Stimulated activated CD8-positive, alpha-beta memory T cell treated with anti-CD3 and anti-CD28 coated beads, Interleukin-4, amount 100 ng/mL, for 24 hours (primary cell): ENCODE results near the gene SLC35F3.
"Not testable (repeated sequence)": the region's sequence is repeated elsewhere in the genome, so short reads cannot be mapped to it uniquely, and the experiment has no call there.

Experiments
- DNase-seq: peaks from one replicate; pipeline ENCODE4 v3.0.0-alpha.2; 2020; ENCODE audit warnings: low read depth

The SLC35F3 gene

DNA sequence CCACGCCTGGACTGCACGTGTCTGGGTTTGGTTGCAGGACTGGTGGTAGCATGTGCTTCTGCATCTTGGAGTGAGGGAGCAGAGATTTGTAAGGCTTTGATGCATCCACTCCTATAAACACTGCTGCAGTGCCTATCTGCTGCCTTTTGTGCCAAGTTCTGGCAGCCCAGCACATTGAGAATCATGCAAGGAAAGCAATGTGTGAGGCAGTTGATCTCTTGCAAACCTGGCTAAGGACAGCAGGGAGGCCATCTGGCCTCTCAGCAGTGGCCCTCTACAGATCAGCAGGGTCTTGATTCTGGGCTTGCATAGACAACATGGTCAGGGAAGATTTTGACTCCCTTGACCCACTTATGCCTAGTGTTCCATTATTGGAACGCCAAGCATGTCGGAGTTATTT, 387.5 kb downstream of the SLC35F3 start:
- DNase-seq = no peak

DNA sequence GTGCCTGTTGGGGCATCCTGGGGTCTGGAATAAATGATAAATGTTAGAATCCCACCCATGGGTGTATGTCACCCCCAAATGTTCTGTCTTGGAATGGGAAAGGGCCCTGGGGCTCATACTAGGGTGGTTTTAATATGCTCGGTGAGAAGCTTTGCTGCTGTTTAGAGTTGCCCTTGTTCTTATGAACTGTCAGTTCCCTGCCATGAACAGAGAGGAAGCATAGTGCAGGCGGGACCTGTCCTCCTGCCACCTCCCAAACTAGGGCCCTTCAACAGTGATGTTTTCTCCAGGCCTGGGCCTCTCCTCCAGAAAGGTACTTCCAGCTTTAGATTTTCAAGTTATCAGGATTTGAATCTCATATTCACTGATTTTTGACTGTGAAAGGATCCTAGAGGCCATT, 388.1 kb downstream of the SLC35F3 start:
- DNase-seq = no peak

DNA sequence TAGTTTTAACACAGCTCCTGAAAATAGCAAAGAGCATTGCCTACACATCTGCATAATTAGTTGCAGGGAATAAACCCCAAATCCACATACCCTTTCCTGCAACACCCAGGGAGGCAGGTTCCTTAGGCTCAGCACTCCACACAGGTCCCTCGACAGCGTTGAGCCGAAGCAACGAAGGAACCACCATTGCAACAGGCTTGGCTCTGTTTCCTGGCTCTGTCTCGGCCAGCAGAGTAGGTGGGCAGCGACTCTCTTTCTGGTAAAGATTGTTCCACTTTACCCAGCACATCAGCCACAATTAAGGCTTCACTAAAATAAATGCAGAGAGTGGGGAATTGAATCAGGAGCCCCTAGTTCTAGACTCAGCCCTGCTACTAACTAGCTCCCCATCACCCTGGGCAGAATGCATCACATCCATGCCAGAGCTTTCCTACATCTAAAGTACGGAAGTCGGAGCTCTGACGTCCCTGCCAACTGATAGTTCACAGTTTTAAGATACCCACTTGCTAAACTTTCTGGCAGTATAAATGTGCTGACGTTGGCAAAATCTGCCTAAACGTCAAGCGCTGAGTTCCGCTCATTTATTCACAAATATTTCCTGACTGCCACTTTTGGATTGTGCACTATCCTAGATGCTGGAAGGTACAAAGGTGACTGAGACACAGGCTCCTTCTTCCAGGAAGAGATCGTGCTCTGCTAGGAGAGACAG, 389.8 kb downstream of the SLC35F3 start:
- no peak for DNase-seq

DNA sequence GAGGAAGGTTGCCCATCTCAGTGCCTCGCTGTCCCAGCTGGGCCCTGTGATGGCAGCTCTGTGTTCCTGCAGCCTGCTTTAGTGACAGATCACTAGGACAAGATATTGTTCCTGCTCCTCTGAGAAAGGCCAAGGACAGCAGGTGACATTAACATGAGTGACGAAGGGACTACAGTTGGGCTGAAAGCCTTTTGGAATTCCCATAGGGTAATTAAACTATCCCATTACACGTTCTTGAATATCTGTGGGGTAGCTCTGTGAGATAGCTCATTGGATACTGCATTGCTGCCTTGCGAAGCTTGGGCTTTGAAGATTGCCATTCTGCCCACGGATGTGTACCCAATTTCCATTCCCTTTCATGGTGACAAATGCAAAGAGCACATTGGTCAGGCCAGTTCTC, 390.6 kb downstream of the SLC35F3 start:
- DNase-seq = no peak

DNA sequence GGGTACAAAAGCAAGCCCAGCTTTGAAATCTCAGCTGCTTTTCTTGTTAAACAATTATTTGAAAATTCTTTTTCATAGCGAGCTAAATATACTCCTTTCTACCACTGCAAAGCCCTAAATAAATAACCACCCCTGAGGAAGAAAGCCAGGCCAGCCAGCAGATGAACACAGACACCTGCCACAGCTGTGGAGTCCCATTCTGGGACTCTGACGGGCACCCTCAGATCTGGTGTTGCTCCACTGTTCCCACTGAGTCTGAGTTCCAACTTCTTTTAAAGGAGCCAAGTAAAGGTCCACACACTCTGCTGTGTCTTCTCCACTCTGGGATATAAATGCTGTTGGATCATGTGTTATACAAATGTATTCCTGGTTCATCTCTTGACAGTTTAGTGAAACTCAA, 391.1 kb downstream of the SLC35F3 start:
- DNase-seq = no peak

DNA sequence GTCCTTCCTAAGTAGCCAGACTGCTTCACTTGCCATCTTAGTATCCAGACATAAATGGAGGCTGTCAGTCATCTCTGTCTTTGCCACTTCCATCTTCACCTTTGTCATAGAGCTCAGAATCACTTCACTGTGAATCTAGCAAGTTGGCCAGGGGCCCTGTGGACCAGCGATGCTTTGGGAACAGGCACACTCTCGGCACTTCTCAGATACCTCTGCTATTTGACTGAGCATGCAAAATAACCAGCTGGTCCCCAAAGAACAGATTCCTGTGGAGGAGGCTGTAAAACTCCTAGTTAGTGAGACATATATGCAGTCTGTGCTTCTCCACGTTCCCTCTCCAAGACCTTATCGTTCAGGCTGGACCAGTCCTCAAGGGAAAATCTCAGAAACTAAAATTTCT, 392.0 kb downstream of the SLC35F3 start:
- DNase-seq = no peak

DNA sequence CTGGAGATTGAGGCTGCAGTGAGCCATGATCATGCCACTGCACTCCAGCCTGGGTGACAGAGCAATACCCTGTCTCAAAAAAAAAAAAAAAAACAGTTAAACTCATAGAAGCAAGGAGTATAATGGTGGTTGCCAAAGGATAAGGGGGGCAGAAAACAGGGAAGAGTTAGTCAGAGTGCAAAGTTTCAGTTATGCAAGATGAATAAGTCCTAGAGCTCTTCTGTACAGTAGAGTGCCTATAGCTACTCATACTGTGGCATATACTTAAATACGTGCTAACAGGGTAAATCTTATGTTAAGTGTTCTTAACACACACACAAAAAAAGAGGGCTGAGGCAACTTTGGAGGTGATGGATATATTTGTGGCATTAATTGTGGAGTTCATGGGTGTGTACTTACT, 393.2 kb downstream of the SLC35F3 start:
- no peak for DNase-seq

DNA sequence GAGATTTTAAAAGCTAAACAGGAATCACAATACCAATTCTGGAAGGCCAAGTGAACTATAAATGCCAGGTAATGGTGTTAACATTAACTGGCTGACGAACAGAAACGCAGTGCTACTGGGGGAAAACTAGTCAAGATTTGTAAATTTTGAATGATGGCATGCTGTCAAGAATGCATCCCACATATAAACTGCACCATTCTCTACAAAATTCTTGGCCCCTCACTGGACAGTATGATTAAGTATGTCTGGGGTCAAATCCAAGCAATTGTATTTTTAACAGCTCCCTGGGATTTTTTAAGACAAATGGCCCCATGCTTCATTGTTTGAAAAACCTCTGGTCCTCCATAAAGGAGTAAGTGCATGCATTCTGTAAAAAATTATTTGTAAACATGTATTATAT, 395.6 kb downstream of the SLC35F3 start:
- DNase-seq = no peak

DNA sequence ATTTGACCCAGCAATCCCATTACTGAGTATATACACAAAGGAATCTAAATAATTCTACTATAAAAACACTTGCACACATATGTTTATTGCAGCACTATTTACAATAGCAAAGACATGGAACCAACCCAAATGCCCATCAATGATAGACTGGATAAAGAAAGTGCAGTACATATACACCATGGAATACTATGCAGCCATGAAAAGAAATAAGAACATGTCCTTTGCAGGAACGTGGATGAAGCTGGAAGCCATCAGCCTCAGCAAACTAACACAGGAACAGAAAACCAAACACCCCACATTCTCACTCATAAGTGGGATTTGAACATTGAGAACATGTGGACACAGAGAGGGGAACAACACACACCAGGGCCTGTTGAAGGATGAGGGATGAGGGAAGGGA, 397.2 kb downstream of the SLC35F3 start:
- DNase-seq = not testable (repeated sequence)

DNA sequence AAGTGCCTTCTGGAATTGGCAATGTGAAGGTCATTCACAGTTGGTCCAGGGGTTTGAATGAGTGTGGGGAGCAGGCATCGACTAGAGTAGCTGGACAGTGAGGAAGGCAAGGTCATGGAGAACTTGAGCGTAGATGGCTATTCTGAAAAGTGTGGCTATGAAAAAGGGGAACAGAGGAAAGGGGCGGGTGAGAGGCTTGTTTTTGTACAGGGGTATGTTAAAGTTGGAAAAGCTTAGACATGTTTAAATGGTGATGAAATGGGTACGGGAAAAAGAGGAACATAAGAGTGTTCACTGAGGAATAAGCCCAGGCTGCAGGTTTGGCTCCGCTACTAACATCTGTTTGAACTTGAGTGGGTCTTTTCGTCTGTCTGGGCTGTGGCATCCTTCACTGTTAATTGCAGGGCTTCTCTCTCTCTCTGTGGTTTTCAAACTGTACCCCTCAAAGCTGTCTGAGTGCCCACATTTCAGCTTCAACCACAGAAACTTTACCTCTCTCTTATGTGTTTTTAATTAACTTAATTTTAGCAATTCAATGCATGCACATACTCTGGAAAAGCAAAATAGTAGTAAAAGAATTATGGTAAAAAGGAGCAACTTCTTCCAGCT, 398.0 kb downstream of the SLC35F3 start:
- no peak for DNase-seq

DNA sequence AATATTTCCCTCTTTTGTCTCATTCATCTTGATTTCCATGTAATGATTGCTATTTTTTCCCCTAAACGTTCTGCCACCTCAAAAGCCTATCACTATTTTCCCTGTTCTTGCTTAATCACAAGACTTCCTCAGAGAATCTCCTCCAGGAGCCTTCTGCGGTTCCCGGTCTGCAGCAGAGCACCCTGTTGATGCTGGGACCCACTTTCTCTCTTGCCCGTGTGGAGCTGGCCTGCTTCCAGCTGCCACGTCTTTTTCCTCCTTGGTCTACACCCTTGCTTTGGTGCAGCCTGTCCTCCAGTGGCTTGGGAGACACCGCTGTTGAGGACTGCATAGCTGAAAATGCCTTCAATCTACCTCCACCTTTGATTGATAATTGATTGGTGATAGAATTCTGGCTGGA, 398.8 kb downstream of the SLC35F3 start:
- DNase-seq = no peak

DNA sequence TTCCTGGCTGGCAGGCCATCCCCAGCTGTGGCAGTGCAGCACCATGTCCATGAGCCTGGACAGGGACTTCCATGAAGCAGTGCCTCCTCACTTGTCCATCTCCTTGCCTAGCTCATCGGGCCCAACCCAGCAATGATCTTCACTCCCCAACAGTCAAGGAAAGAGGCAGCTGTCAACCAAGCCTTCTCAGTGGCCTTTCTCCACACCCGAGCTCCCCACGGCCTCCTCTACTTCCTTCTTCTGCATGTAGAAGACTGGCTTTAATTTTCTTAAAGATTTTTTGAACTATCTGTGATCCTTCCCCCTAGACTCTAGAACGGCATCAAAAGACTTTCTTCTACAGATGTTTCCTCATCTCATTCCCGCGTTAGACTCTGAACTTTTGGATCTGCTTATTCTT, 403.2 kb downstream of the SLC35F3 start:
- DNase-seq = no peak

DNA sequence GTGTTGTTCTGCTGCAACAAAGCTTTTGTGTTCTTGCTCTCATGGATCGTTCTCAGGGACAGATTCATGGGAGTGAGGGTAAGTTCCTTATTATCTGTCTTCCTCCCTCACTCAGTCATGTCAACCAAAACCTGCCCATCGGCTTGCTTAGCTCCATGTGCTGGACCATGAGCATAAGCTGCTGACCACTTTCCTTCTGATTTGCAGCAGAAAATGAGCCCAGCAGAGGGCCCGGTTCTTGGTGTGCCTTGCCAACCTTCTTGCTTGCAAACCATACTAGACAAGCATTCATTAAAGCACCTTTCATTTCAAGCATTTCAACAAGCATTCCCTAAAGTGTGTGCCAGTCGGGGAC, 404.7 kb downstream of the SLC35F3 start:
- no peak for DNase-seq

DNA sequence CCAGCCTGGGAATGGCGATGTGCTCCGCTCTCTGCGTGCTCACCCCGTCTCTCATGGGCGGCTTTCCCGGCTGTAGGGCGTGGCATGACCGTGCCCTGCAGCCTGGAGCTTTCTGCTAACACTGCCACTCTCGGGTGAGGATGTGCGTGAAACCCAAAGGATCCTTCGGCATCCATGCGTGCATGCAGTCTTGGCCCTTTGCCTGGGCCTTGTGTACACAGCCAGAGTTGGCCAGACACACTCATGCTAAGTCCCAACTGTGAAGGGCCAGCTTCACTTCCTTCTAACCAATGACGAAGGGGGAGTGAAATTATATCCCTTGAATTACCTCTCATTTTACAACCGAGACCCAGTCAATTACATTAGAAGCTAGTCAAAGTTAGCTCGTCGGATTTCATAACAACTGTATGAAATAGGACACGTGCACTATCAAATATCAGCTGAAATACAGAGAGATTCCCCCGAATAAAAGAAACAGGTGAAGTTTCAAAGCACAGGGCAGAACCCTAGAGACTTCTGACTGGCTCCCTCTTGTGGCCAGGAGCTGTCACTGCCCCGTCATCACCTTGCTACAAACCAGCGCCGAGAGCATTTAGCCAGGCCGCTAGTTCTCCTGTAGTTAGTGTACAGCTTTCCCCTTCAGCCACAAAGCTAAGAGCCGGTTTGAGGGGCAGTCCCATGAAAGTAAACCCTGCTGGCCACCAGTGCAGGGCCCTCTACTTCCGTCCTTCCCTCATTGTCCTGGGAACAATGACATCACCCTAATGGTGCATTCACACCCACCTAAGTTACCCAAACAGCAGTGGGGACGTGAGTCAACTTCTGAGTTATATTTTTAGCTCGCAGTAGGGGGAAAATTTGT, 405.4 kb downstream of the SLC35F3 start:
- DNase-seq = peak; percentile 45

DNA sequence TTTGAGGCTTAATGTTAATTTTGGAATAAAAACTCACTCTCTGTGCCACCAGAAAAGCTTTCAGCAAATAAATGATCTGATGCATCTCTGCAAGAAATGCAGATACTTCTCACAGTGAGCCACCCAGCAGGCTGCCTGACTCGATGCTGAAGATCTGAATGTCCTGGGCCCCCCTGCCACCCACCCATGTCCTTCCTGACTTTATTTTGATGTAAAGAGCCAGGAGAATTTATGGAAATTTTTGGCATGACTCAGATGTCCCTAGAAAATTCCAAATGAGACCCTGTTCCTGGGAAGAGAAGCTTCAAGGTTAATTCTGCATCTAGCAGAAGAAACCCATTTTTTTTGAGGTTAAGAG, 406.0 kb downstream of the SLC35F3 start:
- no peak for DNase-seq

DNA sequence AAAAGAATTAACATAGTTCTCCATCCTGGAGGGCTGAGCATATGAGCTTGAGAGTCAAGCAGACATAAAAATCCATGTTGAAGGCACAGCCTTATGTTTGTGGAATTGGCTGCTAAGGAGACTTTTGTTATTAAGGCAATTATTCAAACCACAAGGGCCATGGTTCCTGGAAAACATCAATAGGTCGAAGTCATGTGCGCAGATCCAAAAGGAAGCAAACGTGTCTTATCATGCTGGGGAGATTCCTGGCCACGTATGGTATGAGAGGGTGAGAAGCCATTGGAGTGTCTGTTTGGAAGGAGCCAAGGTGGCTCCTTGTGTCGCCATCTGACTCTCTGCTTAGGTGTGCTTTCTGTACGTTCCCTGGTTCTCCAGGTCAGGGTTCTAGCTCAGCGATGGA, 406.9 kb downstream of the SLC35F3 start:
- no peak for DNase-seq

DNA sequence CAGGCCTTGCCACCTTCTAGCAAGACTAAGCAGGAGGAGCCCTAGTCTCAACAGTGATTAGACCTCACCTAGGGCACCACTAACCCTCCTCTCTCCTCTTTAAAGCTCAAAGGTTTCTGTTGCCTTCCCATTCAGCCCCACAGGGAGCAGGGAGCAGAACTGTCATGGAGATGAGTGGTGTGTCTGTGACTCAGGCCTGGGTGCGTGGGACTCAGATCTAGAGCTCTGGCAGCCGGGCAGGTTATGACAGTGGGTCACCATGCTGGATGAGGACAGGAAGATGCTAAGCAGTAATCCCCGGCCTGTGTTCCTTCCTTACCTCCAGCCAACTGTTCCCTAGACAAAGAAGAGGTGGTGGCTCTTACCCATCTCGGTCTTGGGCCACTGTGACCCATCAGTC, 408.7 kb downstream of the SLC35F3 start:
- DNase-seq = no peak

DNA sequence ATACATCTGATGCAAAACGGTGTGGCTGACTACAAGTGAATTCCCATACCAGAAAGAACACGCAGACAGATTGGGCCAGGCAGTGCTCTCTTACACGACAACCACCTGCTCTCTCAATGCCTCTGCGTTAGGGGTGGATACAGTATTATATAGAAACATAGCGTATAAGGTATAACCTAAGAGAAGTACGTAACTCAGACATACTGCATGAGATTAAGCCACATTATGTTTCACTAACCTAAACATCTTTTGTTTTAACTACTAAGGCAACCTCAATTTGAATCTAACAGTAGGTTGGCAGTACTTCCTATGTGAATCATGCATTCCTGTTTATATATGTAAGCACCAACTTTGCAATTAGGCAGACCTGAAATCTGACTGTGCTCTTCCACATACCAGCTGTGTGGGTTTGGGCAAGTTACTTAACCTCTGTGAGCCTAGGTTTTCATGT, 410.6 kb downstream of the SLC35F3 start:
- no peak for DNase-seq

DNA sequence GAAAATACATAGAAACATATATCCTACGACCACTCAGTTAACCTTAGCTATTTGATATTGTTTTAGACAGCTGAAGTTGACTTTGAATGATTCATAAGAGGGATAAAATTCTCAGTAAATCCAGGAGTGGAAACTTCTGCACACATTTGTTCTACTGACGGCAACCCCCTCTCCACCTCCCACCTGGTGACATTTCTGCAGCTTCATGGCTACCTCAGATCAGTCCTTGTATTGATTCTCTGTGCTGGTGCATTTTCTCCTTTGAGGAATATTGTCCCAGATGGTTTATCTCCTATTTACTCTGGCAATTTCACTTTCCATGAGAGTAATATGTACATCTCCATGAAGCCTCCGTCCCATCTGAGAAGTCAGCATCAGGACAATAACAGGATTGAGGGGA, 411.1 kb downstream of the SLC35F3 start:
- no peak for DNase-seq

DNA sequence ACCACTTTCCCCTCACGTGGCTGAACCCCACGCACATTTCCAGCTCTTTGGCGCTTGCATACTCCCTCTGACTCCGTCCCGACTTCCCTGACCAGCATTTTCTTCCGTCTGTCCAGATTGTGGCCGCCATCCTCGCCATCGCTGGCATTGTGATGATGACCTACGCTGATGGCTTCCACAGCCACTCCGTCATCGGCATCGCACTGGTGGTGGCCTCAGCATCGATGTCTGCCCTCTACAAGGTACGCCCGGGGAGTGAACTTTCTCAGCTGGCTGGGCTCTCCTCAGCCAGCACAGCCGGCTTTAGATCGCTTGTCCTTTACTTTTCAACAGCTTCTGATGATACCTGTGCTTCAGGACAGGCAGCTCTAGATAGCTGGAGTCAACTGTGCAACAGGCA, 412.0 kb downstream of the SLC35F3 start:
- DNase-seq = no peak

DNA sequence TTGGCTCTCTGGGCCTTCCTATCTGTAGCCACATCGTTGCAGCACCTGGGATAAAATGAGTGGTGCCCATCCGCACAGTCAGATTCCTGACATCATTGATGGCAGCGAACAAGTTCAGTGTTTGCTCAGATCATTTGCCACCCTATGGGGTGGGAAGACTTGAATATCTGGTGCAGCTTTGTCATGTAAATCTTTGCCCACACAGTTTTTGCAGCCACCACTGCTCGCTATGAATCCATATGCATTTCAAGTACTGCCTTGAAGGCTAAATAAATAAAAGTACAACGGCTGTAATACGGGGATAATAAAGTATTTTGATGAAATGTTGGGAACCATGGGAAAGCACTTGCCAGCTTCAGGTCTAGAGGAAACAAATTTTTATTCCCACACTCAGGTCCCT, 412.5 kb downstream of the SLC35F3 start:
- DNase-seq = no peak

DNA sequence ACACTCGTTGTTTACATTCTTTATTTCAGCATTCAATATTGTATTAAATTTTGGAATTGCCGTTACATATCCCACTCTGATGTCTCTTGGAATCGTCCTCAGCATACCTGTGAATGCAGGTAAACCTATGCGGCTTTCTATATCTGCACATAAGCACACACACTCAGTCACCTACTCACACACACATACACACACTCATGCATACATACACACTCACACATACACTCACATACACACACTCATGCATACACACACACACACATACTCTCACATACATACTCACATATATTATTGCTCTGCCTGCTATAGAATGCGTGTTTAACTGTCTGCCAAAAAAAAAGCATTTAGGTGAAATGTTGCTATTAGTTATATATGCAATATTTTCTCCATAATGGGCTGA, 415.6 kb downstream of the SLC35F3 start:
- no peak for DNase-seq

DNA sequence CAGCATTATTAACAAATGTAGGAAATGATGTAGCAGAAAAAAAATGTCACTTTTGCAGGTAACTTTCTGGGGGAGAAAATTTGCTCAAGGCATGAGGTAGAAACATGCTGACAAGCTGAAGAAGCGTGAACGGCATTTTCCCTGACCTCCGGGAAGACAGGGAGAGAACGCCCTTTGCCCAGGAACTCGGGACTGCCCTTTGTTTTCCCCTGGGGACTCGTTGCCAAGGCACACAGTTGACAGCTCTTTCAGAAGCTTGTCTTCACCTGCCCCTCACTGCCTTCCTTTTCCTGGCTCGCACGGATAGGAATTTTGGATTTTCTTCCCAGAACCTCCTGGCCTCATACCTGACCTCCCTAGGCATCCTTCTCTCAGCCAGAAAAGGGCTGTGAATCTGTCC, 416.1 kb downstream of the SLC35F3 start:
- DNase-seq = no peak
